Measurements from ENCODE around the gene TBC1D16.

Gene TBC1D16

DNA sequence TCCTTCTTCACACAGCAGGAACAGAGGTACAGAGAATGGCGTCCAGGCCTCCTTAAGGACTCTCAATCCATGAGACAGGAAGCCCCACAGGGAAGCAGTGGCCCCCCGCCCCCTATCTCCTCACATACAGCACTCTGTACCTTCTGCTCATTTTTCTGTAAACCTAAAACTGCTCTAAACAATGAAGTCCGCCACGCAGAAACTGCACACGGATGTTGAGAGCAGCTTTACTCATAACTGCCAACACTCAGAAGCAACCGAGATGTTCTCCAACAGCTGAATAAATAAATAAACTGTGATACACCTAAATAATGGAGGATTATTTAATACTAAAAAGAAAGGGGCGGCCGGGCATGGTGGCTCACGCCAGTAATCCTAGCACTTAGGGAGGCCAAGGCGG, 9.9 kb downstream of the TBC1D16 start:
- DNase-seq: no peak

DNA sequence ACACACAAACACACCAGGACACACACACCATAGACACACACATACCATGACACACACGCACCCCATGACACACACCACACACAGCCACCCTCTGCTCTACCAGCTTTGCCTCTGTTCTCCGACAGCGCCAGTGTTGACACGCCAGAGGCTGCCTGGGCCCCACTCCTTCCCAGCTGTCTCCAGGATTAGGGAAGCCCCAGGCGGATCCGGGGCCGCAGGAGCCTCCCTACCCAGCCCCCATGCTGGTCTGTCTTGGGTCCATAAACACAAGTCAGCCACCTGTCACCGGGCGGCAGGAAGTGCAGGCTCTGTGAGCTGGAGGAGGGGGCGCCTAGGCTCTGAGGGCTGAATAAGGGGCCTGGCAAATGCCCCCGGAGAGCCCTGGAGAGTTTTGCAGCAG, 10.5 kb downstream of the TBC1D16 start:
- no peak for DNase-seq

DNA sequence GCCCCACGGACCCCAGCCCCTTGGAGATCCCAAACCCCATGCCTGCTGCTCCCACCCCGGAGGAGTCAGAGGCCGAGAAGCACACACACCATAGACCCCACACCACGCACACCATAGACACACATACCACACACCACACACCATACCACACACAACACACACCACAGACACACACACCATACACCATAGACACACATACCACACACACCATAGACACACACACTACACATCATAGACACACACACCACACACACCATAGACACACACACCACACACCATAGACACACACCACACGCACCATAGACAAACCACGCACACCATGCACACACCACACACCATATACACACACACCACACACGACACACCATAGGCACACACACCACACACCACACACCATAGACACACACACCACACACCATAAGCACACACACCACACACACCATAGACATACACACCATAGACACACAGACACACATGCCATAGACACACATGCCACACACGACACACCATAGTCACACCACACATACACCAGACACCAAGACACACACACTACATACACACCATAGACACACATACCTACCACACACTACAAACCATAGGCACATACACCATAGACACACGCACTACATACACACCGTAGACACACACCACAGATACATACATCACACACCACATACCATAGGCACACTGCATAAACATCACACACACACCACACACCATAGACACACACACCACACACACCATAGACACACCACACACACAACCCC, 11.3 kb downstream of the TBC1D16 start:
- DNase-seq: no peak

DNA sequence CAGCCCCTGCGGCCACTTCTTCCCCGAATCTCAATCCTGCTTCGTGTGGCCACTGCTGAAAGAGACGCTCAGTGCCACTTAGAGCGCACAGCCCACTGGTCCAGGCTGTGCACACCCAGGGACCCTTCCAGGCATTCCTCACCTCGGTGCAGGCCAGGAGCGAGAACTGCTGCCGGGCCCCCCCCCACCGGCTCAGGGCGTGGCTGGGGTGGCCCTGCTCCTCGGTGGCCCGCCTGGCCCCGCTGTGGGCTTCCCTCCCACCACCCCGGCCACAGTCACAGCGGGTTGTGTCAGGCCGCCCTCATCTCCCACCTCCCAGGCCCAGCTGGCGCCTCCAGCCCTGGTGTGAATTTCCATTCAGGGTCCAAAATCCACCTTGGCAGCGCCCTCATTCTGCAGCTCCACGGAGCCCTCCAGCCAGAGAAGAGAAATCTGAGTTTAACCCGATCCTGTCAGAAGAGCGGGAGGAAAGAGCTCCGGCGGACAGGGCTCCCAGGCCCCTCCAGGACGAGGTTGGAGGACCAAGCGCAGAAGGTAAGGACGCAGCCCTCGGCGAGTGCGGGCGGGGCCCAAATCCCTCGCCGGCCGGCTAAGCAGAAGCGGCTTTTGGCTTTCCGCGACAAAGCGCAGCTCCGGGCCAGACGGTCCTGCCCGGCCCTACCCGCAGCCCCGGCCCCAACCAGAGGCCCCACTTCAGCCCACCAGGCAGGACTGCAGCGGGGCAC, 12.0 kb downstream of the TBC1D16 start:
- no peak for DNase-seq

DNA sequence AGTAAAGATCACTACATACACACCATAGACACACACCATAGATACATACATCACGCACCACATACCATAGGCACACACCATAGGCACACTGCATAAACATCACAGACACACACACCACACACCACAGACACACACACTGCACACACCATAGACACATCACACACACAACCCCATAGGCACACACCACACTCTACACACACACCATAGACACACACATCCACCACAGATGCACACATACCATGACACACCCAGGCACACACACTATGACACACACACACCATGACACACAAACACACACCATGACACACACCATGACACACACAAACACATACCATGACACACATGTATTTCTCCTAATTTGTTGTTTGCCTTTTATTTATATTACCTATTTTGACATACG, 14.1 kb downstream of the TBC1D16 start:
- no peak for DNase-seq

DNA sequence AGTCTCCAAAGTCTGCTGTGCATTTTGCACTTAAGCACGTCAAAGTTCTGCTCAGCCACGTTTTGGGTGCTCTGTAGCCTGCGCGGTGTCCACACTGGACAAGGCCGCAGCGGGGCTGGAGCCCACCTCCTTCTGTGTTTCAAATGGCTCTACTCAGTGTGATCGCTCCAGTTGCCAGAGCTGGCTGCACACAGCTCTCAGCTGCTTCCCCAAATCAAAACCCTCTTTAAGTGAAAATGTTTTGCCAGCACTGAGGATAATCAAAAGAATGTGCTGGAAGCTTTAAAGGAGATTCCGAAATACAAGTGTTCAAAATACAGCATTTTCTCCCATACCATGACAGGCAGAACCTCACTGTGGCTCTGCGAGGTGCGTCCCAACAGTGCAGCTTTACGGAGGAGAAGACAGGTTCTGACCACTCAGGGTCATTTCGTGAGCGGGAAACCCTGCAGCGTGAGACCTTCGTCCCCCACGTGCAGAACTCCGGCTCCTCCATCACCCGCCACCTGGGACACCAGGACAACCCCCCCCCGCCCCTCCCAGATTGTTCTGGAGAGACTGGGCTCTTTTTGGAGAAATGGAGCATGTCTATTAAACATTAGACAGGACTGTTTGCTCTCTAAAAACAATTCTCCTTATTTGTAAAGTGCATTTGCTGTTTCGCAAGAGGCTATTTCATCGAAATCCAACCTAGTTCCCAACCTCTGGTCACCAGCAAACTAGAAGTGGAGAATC, 16.6 kb downstream of the TBC1D16 start:
- no peak for DNase-seq

DNA sequence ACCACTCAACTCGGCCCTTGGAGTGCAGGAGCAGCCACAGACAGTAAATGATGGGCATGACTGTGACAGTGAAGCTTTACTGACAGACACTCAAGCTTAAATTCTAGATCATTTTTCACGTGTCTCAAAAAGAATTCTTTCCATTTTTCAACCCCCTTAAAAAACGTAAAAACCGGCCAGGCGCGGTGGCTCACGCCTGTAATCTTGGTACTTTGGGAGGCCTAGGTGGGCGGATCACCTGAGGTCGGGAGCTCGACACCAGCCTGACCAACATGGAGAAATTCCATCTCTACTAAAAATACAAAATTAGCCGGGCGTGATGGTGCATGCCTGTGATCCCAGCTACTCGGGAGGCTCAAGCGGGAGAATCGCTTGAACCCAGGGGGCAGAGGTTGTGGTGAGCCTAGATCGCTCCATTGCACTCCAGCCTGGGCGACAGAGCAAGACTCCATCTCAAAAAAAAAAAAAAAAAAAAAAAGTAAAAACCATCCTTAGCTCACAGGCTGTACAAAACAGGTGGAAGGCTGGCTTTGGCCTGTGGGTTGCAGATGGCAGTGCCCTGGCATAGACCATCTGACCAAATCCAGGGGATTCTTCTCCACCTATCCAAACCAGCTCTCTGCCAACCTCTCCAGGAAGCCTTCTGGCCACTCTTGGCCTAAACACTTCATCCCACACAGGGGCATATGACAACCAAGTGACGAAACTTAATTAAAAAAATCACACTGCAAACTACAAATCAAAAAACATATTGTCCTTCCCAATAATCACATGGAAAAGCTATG, 18.3 kb downstream of the TBC1D16 start:
- DNase-seq: no peak

DNA sequence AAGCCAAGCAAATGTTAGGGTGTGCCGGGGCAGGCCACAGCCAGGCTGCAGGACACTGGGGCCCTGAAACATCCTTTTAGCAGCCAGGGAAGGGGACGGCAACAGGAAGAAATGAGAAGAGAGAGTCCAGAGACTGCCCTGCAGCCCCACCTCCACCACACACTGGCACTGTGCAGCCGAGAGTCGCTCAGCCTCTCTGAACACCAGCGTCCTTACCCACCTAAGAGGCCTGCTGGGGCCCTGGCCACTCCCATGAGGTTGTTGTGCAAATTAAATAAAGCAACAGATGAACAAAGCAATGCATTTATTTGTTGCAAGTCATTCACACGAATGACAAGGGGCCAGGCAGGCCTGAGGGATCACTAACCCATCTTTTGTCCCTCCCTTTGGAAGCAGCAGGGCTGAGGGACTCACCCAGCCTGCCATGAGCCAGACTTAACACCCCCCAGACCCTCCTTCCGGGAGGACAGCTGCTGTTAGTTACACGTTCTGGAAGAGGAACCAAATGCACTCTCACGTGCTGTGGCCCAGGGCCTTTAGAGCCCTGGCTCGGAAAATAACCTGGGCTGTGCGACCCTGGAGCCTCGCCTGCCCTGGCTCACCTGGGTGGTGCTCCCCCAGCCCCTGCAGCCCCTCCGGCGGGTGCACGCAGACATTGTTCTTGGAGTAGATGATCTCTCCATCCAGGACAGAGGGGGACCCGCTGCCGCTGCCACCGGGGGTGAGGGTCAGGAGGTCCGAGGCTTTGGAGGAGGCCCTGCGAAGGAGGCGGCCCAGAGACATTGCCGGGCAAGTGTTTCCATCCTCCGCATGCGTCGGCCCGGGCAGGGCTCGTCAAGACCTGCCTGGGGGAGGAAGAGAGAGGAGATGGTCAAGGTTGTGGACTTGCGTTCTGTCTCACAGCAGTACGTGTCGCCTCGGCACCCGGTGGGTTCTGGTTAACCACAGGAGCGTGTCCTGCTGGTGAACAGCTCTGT, 22.6 kb downstream of the TBC1D16 start:
- DNase-seq: no peak

DNA sequence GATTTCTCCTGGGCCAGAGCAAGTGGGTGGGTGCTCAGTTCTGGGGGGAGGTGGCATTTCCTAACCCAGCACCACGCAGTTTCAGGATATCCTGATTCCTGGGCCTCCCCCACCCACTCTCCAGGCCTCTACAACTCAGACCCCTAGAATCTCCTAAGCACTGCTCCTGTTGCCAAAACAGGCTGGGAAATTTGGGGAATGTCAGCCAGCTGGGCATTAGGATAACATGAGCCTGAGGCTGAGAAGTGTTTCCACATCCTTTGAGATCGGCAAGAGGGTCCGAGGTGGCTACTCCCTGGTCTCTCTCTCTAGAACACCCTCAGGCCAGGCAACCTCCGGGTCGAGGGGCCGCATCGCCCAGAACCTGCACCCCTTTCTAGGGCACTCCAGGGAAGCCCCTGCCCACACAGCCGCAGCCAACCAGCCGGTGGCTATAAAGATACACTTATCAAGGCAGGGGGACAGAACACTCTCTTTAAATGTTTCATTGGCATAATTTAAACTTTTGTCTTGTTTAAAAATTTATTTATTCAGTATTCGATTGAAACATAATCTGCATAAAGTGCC, 23.6 kb downstream of the TBC1D16 start:
- DNase-seq: no peak

DNA sequence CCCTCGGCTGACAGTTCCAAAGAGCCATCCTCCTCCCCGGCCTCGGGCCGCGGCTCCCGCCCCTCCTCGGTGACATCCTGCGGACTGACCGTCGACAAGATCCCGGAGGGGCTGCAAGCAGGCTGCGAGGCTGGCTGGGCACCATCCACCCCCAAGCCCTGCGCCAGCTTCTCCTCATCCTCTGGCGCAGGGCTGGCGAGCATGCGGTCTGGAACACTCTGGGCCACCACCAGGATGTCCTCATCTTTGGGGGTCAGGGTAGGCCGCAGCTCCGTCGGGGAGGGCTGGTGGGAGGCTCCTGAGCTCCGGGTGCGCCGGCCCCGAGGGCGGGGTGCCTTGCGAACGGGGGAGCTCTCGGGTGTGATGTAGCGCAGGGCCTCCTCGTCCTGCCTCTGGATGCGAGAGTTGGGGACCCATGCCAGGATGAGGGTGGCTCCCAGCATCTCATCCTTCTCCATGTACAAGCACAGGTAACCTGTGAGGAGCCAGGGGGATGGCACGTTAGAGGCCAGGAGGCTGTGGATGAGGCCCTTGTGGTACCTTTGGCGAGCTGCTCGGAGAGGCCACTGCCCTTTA, 25.3 kb downstream of the TBC1D16 start:
- no peak for DNase-seq

DNA sequence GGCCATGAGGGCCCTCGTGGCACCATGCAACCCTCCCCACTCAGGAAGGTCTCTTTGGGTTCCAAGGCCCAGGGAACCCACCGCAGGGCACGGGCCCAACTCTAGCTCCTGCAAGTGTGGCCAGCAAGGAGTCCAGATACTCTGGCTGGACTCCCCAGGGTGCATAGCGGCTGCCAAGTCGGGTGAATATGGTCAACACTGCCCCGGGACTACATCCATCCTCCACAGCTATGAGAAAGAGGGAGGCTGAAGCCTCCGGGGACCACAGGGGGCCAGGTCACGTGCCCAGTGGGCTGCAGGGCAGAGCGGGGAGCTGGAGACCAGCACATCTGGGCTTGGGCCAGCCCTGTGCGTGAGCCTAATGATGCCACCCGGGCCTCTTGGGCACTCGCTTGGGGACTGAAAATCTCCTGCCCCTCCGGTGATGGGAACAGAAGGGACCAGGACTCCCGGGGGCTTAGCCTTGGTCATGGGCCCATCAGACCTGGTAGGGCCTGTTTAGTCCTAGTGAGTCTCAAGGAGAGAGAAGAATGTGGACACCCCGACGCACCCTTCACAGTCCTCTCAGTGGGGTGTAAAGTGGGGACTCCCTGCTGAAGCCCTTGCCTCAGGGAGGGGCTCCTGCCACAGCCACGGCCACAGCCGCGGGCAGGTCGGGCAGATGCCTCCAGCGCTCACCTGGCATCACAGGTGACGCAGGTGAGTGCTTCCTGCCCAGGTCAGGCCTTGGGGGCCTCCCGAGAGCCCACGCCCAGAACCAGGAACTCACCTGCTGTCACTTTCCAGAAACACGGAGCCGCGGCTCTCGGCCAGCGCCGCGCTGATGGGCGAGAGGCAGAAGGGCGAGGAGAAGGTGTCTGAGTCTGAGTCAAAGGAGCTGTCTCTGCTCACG, 26.0 kb downstream of the TBC1D16 start:
- no peak for DNase-seq

DNA sequence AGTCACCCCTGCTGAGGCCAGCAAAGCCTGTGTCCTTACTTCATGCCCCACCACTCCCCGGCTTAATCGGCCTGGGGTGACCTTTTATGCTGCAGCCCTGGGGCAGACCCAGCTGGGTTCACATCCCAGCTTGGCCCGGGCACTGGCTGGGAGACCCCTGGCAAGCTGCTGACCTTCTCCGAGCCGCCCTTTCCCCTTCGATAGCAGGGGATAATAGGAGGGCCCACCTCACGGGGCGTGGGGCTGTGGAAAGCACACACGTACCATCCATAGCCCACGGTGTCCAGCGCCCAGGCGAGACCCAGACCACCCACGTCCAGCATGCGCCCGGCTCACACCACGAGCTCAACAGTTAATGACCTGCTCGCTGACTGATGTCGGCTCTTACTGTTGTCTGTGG, 26.8 kb downstream of the TBC1D16 start:
- no peak for DNase-seq

DNA sequence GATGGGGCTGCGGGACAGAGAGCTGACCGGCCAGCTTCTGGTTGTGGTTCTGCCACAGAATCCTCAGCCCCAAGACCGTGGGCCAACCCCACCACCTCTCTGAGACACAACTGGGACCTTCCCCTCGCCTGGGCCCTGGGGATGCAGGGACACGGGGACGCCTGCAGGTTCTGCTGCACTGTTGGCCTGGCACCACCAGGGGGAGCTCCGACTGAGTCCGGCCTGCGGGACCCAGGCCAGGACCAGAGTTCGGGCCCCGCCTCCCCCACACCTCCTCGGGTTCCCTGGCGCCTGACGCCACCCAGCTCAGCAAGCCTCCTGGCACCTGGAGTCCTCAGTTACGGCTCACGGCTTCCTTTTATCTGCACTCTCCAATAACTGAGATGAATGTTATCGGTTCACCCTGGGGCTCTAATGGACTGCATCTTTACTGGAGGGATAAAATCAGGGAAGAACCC, 27.3 kb downstream of the TBC1D16 start:
- DNase-seq: peak in 33 of 58 donors; percentile 9 to 78 (median 33)

DNA sequence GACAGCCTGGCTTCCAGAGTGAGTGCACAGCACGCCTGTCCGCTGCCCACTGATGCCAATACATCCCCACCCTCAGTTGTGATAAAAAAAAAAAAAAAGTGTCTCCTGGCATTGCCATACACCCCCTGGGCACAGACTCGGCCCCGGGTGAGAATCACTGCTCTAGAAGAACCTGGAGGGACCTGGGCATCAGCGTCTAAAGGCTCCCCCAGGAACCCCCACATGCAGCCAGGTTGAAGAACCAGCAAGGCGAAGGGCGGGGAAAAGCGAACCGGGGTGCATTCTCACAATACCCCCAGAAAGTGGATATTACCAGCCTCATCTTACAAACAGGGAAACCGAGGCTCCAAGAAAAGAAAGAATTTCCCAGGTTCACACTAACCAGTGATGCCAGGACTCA, 27.7 kb downstream of the TBC1D16 start:
- no peak for DNase-seq

DNA sequence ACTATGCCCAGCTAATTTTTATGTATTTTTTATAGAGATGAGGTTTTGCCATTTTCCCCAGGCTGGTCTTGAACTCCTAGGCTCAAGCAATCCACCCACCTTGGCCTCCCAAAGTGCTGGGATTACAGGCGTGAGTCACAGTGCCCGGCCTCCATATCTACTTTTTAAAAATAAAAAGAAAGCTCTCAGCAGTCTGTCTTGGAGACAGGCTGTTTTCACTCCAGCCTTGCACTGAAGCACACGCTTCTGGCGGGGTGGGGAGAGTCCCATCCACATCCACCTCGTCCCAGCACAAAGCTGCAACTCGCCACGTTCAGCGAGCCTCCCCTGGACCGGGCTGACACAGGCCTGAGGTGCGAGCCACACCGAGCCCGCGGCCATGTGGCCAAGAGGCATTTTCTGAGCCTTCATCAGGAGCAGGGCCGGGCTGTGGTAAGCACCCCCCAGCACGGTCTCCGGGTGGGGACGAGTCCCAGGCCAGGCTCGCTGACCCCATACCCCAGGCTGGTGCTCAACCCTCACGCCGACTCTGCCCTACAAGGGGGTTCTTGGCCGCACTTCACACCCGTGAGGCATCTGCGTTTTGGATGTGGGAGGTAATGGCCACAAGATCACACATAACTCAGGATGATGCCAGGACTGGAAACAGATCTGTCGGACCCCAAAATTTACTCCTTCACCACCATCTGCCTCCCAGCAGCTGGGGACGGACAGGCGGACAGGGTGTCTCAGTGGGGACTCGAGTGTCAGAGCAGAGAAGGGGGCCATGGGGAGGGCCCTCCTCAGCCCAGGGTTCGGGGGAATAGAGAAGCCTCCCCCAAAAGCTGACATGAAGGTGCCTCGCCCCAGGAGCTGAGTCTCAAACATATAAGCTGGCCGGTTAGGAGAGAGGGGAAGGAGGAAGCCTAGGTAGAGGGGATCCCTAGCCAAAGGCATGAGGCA, 28.6 kb downstream of the TBC1D16 start:
- DNase-seq: no peak

DNA sequence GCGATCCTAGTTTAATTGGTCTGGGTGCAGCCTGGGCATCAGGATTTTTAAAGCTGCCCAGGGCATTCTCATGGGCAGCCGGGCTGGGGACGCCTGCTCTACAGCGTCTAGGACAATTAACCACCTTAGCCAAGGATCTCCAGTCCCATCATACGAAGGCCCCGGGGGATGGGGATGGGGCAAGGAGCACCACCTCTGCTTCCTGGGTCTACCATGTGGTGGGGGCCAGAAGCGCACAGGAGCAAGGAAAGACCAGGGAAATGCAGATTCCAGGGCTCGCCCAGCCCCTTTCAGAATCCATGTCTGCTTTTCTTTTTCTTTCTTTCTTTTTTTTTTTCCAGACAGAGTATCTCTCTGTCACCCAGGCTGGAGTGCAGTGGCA, 29.3 kb downstream of the TBC1D16 start:
- no peak for DNase-seq
